ENCODE data around the gene RAB28. TPM values are rescaled to one million over a fixed set of nuclear protein-coding genes. Genes with fewer than 3 reads are reported as not detected.

RAB28 gene
- total RNA-seq, 1 experiment from 2014 or later, result 17.1 TPM

GRCh38 chr4:13464543-13464942 is 19.6 kb downstream of the RAB28 start (continued):
- TF ChIP-seq ESRRA (CRISPR knock-in tag; IDR thresholded peaks at IDR 0.05; ENCODE audit: borderline replicate concordance) (no peak), ZMAT4 (CRISPR knock-in tag; IDR thresholded peaks at IDR 0.05) (no peak), ATF2 (CRISPR knock-in tag; IDR thresholded peaks at IDR 0.05; ENCODE audit: borderline replicate concordance, low read depth) (no peak), TP53 (CRISPR knock-in tag; IDR thresholded peaks at IDR 0.05) (no peak)

GRCh38 chr4:13461191-13461905 is 22.8 kb downstream of the RAB28 start:
- ChIA-PET CTCF (no interaction called here), POLR2A (no interaction called here)
- TF ChIP-seq ZNF532 (CRISPR knock-in tag; IDR thresholded peaks at IDR 0.05; ENCODE audit: borderline replicate concordance) (no peak), ATF6 (CRISPR knock-in tag; IDR thresholded peaks at IDR 0.05) (no peak), KAT7 (CRISPR knock-in tag; IDR thresholded peaks at IDR 0.05; ENCODE audit: borderline replicate concordance) (no peak)
- no peak overlapping the region for H3K27ac Mint-ChIP-seq
- DNase-seq (ENCODE audit: low spot score), result no peak
- H3K4me3 Mint-ChIP-seq, result no peak overlapping the region
- peaks cover 3% of the 10 kb centered on the region; the same call in 1 of the 2 replicates for H3K36me3 Mint-ChIP-seq
- no peaks in the 10 kb centered on the region for H3K27me3 Mint-ChIP-seq (ENCODE audit: low read depth)
- H3K9me3 Mint-ChIP-seq, result no peaks in the 10 kb centered on the region
- no peak for ATAC-seq
- H3K4me1 Mint-ChIP-seq, result peaks cover 10% of the 10 kb centered on the region

GRCh38 chr4:13455411-13455810 is 28.7 kb downstream of the RAB28 start:
- no peaks in the 10 kb centered on the region for H3K27me3 Mint-ChIP-seq (ENCODE audit: low read depth)
- ATAC-seq (no peak), DNase-seq (ENCODE audit: low spot score) (no peak)
- ChIA-PET CTCF (interaction anchor here (2.6 kb wide), 1 partner anchor 25 kb away, joined by 8 read pairs; no protein-coding TSS in a partner anchor), POLR2A (no interaction called here)
- H3K9me3 Mint-ChIP-seq, result no peaks in the 10 kb centered on the region
- no peak overlapping the region for H3K27ac Mint-ChIP-seq
- H3K4me1 Mint-ChIP-seq, result no peaks in the 10 kb centered on the region
- TF ChIP-seq ELF4 (CRISPR knock-in tag; IDR thresholded peaks at IDR 0.05; ENCODE audit: low read depth) (no peak), ZNF396 (CRISPR knock-in tag; IDR thresholded peaks at IDR 0.05; ENCODE audit: borderline replicate concordance) (no peak), ZBTB43 (CRISPR knock-in tag; IDR thresholded peaks at IDR 0.05) (no peak), OVOL2 (CRISPR knock-in tag; IDR thresholded peaks at IDR 0.05; ENCODE audit: borderline replicate concordance) (no peak), NR1H2 (CRISPR knock-in tag; IDR thresholded peaks at IDR 0.05) (no peak), ZSCAN18 (CRISPR knock-in tag; IDR thresholded peaks at IDR 0.05) (no peak), KAT7 (CRISPR knock-in tag; IDR thresholded peaks at IDR 0.05; ENCODE audit: borderline replicate concordance) (no peak), NR3C1 (CRISPR knock-in tag; conservative IDR thresholded peaks at IDR 0.05; ENCODE audit: low read depth) (no peak), FOXK1 (CRISPR knock-in tag; IDR thresholded peaks at IDR 0.05) (no peak), ZNF423 (CRISPR knock-in tag; IDR thresholded peaks at IDR 0.05) (no peak), GRHL2 (CRISPR knock-in tag; IDR thresholded peaks at IDR 0.05; ENCODE audit: insufficient replicate concordance, severe bottlenecking) (no peak), IRF2 (CRISPR knock-in tag; IDR thresholded peaks at IDR 0.05; ENCODE audit: borderline replicate concordance, low read depth) (no peak)
- H3K4me3 Mint-ChIP-seq, result no peak overlapping the region
- H3K36me3 Mint-ChIP-seq, result peaks cover 13% of the 10 kb centered on the region
